ENCODE measurements around the gene ABCC6.
"Not testable (repeated sequence)": the region's sequence is repeated elsewhere in the genome, so short reads cannot be mapped to it uniquely, and the experiment has no call there.

GRCh38 chr16:16218787-16219186 is 4.5 kb downstream of the ABCC6 start:
- not testable (repeated sequence) for TF ChIP-seq CTCF (tag by site-specific recombination; IDR thresholded peaks at IDR 0.05); KLF16 (tag by site-specific recombination; IDR thresholded peaks at IDR 0.05); ZNF24 (tag by site-specific recombination; IDR thresholded peaks at IDR 0.05); HOXC10 (CRISPR knock-in tag; IDR thresholded peaks at IDR 0.05); KLF9 (tag by site-specific recombination; IDR thresholded peaks at IDR 0.05; ENCODE audit: low read depth); ZBTB10 (tag by site-specific recombination; IDR thresholded peaks at IDR 0.05)
- TF ChIP-seq, protein P1, sequence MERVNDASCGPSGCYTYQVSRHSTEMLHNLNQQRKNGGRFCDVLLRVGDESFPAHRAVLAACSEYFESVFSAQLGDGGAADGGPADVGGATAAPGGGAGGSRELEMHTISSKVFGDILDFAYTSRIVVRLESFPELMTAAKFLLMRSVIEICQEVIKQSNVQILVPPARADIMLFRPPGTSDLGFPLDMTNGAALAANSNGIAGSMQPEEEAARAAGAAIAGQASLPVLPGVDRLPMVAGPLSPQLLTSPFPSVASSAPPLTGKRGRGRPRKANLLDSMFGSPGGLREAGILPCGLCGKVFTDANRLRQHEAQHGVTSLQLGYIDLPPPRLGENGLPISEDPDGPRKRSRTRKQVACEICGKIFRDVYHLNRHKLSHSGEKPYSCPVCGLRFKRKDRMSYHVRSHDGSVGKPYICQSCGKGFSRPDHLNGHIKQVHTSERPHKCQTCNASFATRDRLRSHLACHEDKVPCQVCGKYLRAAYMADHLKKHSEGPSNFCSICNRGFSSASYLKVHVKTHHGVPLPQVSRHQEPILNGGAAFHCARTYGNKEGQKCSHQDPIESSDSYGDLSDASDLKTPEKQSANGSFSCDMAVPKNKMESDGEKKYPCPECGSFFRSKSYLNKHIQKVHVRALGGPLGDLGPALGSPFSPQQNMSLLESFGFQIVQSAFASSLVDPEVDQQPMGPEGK (tag by site-specific recombination; IDR thresholded peaks at IDR 0.05) = not testable (repeated sequence)
- TF ChIP-seq, protein P2, sequence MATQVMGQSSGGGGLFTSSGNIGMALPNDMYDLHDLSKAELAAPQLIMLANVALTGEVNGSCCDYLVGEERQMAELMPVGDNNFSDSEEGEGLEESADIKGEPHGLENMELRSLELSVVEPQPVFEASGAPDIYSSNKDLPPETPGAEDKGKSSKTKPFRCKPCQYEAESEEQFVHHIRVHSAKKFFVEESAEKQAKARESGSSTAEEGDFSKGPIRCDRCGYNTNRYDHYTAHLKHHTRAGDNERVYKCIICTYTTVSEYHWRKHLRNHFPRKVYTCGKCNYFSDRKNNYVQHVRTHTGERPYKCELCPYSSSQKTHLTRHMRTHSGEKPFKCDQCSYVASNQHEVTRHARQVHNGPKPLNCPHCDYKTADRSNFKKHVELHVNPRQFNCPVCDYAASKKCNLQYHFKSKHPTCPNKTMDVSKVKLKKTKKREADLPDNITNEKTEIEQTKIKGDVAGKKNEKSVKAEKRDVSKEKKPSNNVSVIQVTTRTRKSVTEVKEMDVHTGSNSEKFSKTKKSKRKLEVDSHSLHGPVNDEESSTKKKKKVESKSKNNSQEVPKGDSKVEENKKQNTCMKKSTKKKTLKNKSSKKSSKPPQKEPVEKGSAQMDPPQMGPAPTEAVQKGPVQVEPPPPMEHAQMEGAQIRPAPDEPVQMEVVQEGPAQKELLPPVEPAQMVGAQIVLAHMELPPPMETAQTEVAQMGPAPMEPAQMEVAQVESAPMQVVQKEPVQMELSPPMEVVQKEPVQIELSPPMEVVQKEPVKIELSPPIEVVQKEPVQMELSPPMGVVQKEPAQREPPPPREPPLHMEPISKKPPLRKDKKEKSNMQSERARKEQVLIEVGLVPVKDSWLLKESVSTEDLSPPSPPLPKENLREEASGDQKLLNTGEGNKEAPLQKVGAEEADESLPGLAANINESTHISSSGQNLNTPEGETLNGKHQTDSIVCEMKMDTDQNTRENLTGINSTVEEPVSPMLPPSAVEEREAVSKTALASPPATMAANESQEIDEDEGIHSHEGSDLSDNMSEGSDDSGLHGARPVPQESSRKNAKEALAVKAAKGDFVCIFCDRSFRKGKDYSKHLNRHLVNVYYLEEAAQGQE (tag by site-specific recombination; IDR thresholded peaks at IDR 0.05) = not testable (repeated sequence)
